ENCODE data around the gene GREM1.

DNA sequence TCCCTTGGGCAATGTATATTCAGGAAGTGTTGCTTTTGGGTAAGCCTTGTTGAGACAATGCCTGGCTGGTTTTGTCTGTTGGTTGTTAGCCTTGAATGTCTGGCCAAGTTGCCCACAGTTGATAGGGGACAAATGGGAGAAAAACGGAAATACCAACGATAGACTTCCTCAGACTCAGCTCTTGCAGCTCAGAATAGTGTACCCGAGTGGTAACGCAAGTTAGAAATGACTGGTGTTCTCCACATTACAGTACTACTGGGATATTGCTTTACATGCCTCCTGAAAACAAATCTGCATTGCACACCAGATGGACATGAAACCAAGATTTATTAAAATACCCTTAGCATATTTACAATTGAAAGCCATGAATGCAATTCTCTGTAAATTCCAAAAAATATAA is 47.4 kb downstream of the GREM1 start:
- TF ChIP-seq EP300 (IDR thresholded peaks at IDR 0.05; ENCODE audit: low read length) (no peak), ARID4B (CRISPR knock-in tag; IDR thresholded peaks at IDR 0.05) (no peak), HNRNPL (IDR thresholded peaks at IDR 0.05; ENCODE audit: low read depth, low read length) (no peak), POLR2A (conservative IDR thresholded peaks at IDR 0.05) (no peak), POLR3A (IDR thresholded peaks at IDR 0.05; ENCODE audit: borderline replicate concordance, extremely low read depth, insufficient read depth, insufficient read length) (no peak), ARNT (IDR thresholded peaks at IDR 0.05) (no peak)

Data from K562 (cell line).